Loucy (cell line): ENCODE measurements around the gene LSP1.

Experiments used
- CTCF ChIP-seq: fragments of 200-600 bp; sonication (generic); conservative IDR thresholded peaks from 2 replicates; pipeline ENCODE4 v1.5.1; 2014; ENCODE audit warnings: mild to moderate bottlenecking, antibody characterized with exemption, low read length
- EZH2phosphoT487 ChIP-seq: fragments of 200-600 bp; IDR thresholded peaks from 2 replicates; pipeline ENCODE4 v1.6.1; 2018; ENCODE audit warnings: antibody characterized with exemption, mild to moderate bottlenecking, moderate library complexity, borderline replicate concordance

GRCh38 chr11:1918436-1919315 lies 65.8 kb downstream of the LSP1 start:
- peak; percentile 26; the same call in 1 of the 2 replicates for TF ChIP-seq CTCF
- no peak for TF ChIP-seq EZH2phosphoT487
